Esophagus muscularis mucosa (tissue), 4 donors: ENCODE data around the gene CALHM5. TPM values are rescaled to one million over a fixed set of nuclear protein-coding genes. Genes with fewer than 3 reads are reported as not detected.

Source experiments
- DNase-seq: peaks from one replicate; pipeline ENCODE4 v3.0.0-alpha.2; 2017; ENCODE audit errors: extremely low spot score
- H3K27ac ChIP-seq, 4 donors: fragments of 200-600 bp; sonication (generic); replicated peaks in 1 of 4; 1 replicate in 3 of 4; 2 replicates in 1 of 4; pipeline ENCODE4 v1.5.1; 2016 to 2019; ENCODE audit warnings: mild to moderate bottlenecking in 1 of 4
- H3K27me3 ChIP-seq, 4 donors: fragments of 200-600 bp; sonication (generic); one replicate each; pipeline versions ENCODE4 v1.5.1 to v1.6.0; 2016 to 2019
- H3K36me3 ChIP-seq, 4 donors: fragments of 200-600 bp; sonication (generic); one replicate each; pipeline ENCODE4 v1.5.1; 2016 to 2019
- H3K4me1 ChIP-seq, 4 donors: fragments of 200-600 bp; sonication (generic); one replicate each; pipeline ENCODE4 v1.5.1; 2016 to 2019
- H3K4me3 ChIP-seq, 4 donors: fragments of 200-600 bp; sonication (generic); 1 replicate in 2 of 4; 2 replicates in 2 of 4; pipeline ENCODE4 v1.5.1; 2016 to 2019; ENCODE audit warnings: mild to moderate bottlenecking in 4 of 4, moderate library complexity in 1 of 4
- H3K9me3 ChIP-seq, 4 donors: fragments of 200-600 bp; sonication (generic); 1 replicate in 3 of 4; 2 replicates in 1 of 4; pipeline ENCODE4 v1.5.1; 2016 to 2019
- EP300 ChIP-seq: sonication (generic); formaldehyde crosslinking; IDR thresholded peaks from one replicate; pipeline ENCODE4 v1.6.1; 2017; ENCODE audit warnings: antibody characterized with exemption
- POLR2A ChIP-seq: fragments of 450-650 bp; IDR thresholded peaks from one replicate; pipeline ENCODE4 v1.6.1; 2017; ENCODE audit warnings: antibody characterized with exemption, moderate library complexity, mild to moderate bottlenecking, low read depth
- POLR2AphosphoS5 ChIP-seq, 2 donors: sonication (generic); formaldehyde crosslinking; IDR thresholded peaks; one replicate each; pipeline ENCODE4 v1.6.1; 2017; ENCODE audit warnings: antibody characterized with exemption in 2 of 2
- WGBS: methylation state at CpG from one replicate; pipeline ENCODE4 v1.1.5; 2018; 5-methylcytosine and 5-hydroxymethylcytosine counted together
- intact Hi-C: fragments of 100-400 bp; cut with DNase I; formaldehyde crosslinking; loops from one replicate; pipeline ENCODE4 v1.15.1; 2023
- total RNA-seq, 4 donors: library from RNA; depleted of rRNA; stranded (reverse); fragments of >200 nt; gene quantifications; one replicate each; pipeline versions ENCODE4 v1.1.0 to v1.2.1, GENCODE V29; 2016
- TF ChIP-seq, protein P1 (sequence below), 3 experiments: fragments of 200-600 bp in 2 of 3; fragments of 450-650 bp in 1 of 3; sonication (generic) in 2 of 3; IDR thresholded peaks; one replicate each; pipeline ENCODE4 v1.5.1; 2017 to 2019; ENCODE audit warnings: antibody characterized with exemption in 3 of 3, mild to moderate bottlenecking in 2 of 3, moderate library complexity in 1 of 3

Gene CALHM5
- total RNA-seq, 4 donors from 2014 or later: 2.0 to 4.2 (median 3.3) TPM

DNA sequence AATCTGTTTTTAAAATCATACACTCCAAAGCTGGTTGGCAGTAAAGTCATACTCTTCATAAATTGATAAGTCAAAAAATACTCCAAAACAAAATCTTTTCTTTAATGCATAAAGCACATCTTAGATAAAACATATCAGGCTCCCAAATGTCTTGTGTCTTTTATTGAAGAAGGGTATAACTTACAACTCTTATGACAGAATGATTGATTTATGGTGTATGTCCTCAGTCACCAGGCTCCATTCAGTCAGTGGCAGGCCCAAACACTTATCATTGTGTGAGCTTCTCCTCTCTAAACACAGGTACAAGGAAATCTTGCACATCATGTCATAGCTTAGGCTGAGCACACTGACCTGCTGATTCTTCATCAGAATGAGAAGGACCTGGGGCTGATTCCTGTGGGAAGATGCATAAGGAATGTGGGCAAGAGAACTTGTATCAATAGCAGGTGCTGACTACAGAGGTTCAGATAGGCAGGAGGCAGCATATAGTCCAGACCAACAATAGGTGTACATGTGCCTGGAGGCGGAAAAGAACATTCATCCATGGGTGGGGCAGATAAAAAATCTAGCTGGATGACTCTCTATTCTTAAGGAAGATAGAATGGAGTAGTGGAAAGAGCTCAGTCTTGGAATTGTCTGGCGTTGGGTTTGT is 1.9 kb downstream of the CALHM5 start:
- H3K4me3 ChIP-seq: peak overlapping the region; percentile 40 to 62 (median 51)
- intact Hi-C loops: no loop called here

DNA sequence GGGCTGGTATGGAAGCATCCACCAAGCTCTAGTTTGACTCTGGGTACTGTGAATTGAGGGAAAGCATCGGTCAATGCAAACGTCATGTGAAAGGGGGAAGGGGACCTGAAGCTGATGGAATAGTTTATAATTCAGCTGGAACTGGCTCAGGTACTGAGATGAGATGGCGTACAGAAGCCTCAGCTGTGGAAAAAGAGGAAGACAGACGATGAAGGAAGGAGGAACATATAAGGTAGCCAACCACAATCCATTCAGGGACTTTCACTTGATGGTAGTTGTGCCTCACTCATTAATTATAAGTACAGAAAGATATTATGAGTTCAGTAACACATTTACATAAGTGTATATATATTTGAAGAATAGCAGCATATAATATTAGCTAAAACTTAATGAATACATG is 2.7 kb downstream of the CALHM5 start:
- H3K36me3 ChIP-seq: peaks cover 0 to 21% (median 9%) of the 10 kb centered on the region in 4 donors
- H3K4me3 ChIP-seq: peak overlapping the region in 1 of 4 donors; percentile 62
- DNase-seq: no peak
- peaks cover 0 to 23% (median 17%) of the 10 kb centered on the region in 4 donors for H3K4me1 ChIP-seq
- H3K27ac ChIP-seq: no peak overlapping the region
- H3K9me3 ChIP-seq: peaks cover 0 to 3% (median 0%) of the 10 kb centered on the region in 4 donors
- H3K27me3 ChIP-seq: no peaks in the 10 kb centered on the region
- intact Hi-C loops: no loop called here
- TF ChIP-seq POLR2AphosphoS5 (IDR thresholded peaks at IDR 0.05) (no peak), POLR2A (no peak), EP300 (no peak)
- TF ChIP-seq, protein P1, sequence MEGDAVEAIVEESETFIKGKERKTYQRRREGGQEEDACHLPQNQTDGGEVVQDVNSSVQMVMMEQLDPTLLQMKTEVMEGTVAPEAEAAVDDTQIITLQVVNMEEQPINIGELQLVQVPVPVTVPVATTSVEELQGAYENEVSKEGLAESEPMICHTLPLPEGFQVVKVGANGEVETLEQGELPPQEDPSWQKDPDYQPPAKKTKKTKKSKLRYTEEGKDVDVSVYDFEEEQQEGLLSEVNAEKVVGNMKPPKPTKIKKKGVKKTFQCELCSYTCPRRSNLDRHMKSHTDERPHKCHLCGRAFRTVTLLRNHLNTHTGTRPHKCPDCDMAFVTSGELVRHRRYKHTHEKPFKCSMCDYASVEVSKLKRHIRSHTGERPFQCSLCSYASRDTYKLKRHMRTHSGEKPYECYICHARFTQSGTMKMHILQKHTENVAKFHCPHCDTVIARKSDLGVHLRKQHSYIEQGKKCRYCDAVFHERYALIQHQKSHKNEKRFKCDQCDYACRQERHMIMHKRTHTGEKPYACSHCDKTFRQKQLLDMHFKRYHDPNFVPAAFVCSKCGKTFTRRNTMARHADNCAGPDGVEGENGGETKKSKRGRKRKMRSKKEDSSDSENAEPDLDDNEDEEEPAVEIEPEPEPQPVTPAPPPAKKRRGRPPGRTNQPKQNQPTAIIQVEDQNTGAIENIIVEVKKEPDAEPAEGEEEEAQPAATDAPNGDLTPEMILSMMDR (IDR thresholded peaks at IDR 0.05): no peak
- 80% methylated on average over 4 of the region's 4 CpGs for WGBS

More for the DNA sequence above, 1.9 kb downstream of the CALHM5 start:
- no peak for DNase-seq
- TF ChIP-seq POLR2A: no peak
- peaks cover 0 to 23% (median 17%) of the 10 kb centered on the region in 4 donors for H3K4me1 ChIP-seq
- H3K36me3 ChIP-seq: peaks cover 0 to 21% (median 9%) of the 10 kb centered on the region in 4 donors
- whole genome bisulfite sequencing: 88% methylated on average over 2 of the region's 2 CpGs
- H3K27ac ChIP-seq: peak overlapping the region in 3 of 4 donors; percentile 40 to 85 (median 75)
- peaks cover 0 to 8% (median 0%) of the 10 kb centered on the region in 4 donors for H3K9me3 ChIP-seq
- no peaks in the 10 kb centered on the region for H3K27me3 ChIP-seq

DNA sequence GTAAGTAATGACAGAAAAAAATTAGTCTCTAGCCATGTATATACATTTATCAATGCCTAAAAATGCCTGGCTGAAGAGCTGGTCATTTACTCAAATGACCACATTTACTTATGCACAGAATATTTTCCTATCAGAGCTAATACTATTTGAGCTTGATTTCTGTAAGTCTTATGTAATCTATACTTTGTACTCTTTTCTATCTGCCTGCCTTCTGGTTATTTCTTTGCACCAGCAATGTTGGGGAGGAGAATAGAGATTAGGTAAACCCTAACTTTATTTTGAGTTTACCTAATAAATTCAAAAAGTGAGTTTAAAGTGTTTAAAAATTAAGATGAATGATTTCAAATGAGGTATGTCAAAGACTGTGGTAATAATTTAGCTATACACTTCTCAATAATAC is 3.7 kb downstream of the CALHM5 start:
- Histone ChIP-seq H3K27ac (no peak overlapping the region), H3K9me3 (no peaks in the 10 kb centered on the region), H3K27me3 (no peaks in the 10 kb centered on the region), H3K4me3 (no peak overlapping the region), H3K36me3 (peaks cover 0 to 21% (median 9%) of the 10 kb centered on the region in 4 donors), H3K4me1 (peaks cover 0 to 23% (median 17%) of the 10 kb centered on the region in 4 donors)
- DNase-seq: no peak
- TF ChIP-seq EP300 (no peak), POLR2A (no peak), POLR2AphosphoS5 (IDR thresholded peaks at IDR 0.05) (no peak)
- TF ChIP-seq, protein P1 (IDR thresholded peaks at IDR 0.05): no peak
- intact Hi-C loops: no loop called here

DNA sequence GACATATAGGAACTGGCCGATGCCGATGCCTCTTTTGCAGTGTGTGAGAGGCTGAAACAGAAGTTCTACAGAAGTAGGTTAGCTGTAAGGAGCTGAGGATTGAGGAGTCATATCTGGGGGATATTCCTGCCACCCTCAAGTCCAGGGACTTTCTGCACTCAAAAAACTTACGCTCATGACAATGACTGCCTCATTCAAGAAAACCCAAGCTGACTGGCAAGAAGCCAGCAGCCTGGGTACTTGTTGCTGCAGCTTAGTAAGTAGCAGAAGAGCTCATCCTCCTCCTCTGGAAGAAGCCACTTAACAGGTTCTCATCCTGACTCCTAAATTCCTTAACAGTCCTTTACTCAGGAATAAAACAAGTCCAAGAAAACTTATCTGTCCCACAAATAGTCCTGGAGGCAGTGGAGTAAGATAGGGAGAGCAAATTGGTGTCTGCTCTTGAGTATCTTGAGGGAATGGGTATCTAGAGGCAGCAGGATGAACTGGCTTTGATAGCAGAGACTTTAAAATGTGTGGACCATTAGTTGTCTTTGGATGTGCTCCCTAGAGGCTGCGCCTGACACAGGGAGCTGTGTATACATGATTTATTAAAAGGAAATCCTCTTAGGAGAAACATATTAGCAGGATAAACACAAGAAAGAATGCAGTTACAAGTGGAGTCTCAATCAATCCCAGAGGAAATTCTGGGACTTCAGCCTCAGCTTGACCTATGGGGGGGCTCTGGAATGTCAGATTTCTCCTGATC is 7.4 kb downstream of the CALHM5 start:
- Histone ChIP-seq H3K9me3 (no peaks in the 10 kb centered on the region), H3K4me1 (peaks cover 0 to 7% (median under 1%) of the 10 kb centered on the region in 4 donors), H3K27me3 (no peaks in the 10 kb centered on the region), H3K4me3 (no peak overlapping the region), H3K27ac (no peak overlapping the region), H3K36me3 (peaks cover 0 to 21% (median 9%) of the 10 kb centered on the region in 4 donors)
- no peak for DNase-seq
- whole genome bisulfite sequencing: 85% methylated on average over 4 of the region's 4 CpGs
- intact Hi-C loops: no loop called here
- no peak for TF ChIP-seq POLR2AphosphoS5 (IDR thresholded peaks at IDR 0.05)
- TF ChIP-seq, protein P1 (IDR thresholded peaks at IDR 0.05): no peak

DNA sequence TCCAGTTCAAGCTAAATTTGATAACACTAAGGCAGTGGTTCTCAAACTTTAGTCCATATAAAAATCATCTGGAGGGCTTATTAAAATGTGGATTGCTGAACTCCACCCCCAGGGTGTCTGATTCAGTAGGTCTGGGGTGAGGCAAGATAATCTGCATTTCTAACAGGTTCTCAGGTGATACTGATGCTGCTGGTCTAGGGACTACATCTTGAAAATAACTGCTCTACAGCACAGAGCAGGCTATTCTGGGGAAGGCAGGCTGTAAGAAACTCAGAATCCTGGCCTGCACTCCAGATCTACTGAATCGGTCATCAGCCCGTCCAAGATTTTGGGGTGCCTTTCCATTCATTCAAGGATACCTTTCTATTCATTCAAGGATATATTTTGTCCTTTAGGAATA is 11.5 kb downstream of the CALHM5 start:
- intact Hi-C loops: no loop called here
- H3K27me3 ChIP-seq: peaks cover 0 to 2% (median 0%) of the 10 kb centered on the region in 4 donors
- H3K9me3 ChIP-seq: no peaks in the 10 kb centered on the region
- H3K27ac ChIP-seq: no peak overlapping the region
- TF ChIP-seq EP300 (no peak), POLR2AphosphoS5 (IDR thresholded peaks at IDR 0.05) (no peak), POLR2A (no peak)
- TF ChIP-seq, protein P1 (IDR thresholded peaks at IDR 0.05): no peak
- no peaks in the 10 kb centered on the region for H3K4me1 ChIP-seq
- WGBS: 91% methylated on average over 2 of the region's 2 CpGs
- no peak for DNase-seq
- H3K36me3 ChIP-seq: no peaks in the 10 kb centered on the region
- H3K4me3 ChIP-seq: no peak overlapping the region
